ENCODE data around the gene XCR1.

DNA sequence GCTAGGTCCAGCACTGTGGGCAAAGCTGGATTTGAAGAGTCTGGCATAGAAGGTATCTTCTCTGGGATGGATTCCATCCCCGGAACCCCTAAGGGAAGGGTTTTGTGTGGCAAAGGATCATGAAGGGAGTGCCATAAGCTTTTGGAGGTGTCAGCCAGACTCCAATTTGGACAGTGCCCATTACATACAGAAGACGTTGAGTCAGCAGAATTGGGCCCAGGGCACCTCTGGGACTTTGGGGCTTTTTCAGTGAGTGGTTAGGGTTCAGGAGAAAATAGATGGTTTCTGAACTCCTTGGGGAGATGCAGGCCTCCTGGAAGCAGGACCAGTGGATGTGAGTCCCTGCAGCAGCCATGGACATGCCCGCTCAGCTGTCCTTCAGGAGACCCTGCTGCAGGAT lies 34.6 kb upstream of the XCR1 start:
- no peak for TF ChIP-seq CTCF (conservative IDR thresholded peaks at IDR 0.05)
- no peak for TF ChIP-seq ZFX (IDR thresholded peaks at IDR 0.05)

Data from C4-2B (cell line).